Measurements from ENCODE around the gene POLR1G. TPM values are rescaled to one million over a fixed set of nuclear protein-coding genes. Genes with fewer than 3 reads are reported as not detected.
A peak's percentile ranks its signal among the peaks of the same experiment; 100 is the strongest.

The POLR1G gene
- total RNA-seq, 1 experiment from 2014 or later, result 43.4 TPM

GRCh38 chr19:45443462-45444317, 37.2 kb downstream of the POLR1G start:
- peaks cover 10% of the 10 kb centered on the region for H3K23me2 ChIP-seq (ENCODE audit: insufficient read length, low read depth, low read length, poor library complexity, severe bottlenecking)
- H3K27me3 Mint-ChIP-seq (ENCODE audit: low read depth), result peaks cover 8% of the 10 kb centered on the region; the same call in 1 of the 2 replicates
- H3K9me3 Mint-ChIP-seq, result peaks cover 0 to 3% of the 10 kb centered on the region in 2 experiments; a peak in 1 of 5 replicates
- H3K4me1 ChIP-seq (ENCODE audit: insufficient read depth, low read length), result peaks cover 2% of the 10 kb centered on the region; the same call in 1 of the 2 replicates
- no peak overlapping the region for H2BK20ac ChIP-seq (ENCODE audit: low read depth, low read length, poor library complexity, severe bottlenecking)
- H4K20me1 ChIP-seq (ENCODE audit: control insufficient read depth, insufficient read depth, insufficient read length), result no peaks in the 10 kb centered on the region
- DNase-seq, result peak; percentile 98
- no peak overlapping the region for H3K56ac ChIP-seq (ENCODE audit: insufficient read length, low read depth, low read length)
- H2AK5ac ChIP-seq (ENCODE audit: insufficient read length, low read length), result no peak overlapping the region
- H2BK5ac ChIP-seq (ENCODE audit: insufficient read length, low read length), result no peak overlapping the region
- H3K4me3 Mint-ChIP-seq, result peak overlapping the region; percentile 77 to 94
- TF ChIP-seq, protein P1, sequence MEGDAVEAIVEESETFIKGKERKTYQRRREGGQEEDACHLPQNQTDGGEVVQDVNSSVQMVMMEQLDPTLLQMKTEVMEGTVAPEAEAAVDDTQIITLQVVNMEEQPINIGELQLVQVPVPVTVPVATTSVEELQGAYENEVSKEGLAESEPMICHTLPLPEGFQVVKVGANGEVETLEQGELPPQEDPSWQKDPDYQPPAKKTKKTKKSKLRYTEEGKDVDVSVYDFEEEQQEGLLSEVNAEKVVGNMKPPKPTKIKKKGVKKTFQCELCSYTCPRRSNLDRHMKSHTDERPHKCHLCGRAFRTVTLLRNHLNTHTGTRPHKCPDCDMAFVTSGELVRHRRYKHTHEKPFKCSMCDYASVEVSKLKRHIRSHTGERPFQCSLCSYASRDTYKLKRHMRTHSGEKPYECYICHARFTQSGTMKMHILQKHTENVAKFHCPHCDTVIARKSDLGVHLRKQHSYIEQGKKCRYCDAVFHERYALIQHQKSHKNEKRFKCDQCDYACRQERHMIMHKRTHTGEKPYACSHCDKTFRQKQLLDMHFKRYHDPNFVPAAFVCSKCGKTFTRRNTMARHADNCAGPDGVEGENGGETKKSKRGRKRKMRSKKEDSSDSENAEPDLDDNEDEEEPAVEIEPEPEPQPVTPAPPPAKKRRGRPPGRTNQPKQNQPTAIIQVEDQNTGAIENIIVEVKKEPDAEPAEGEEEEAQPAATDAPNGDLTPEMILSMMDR (conservative IDR thresholded peaks at IDR 0.05), result no peak
- no peaks in the 10 kb centered on the region for H3K36me3 Mint-ChIP-seq (ENCODE audit: insufficient read depth in 1 of 3, low read depth in 3 of 3)
- H3K4me2 ChIP-seq (ENCODE audit: insufficient read depth, insufficient read length, low read length), result peak overlapping the region; percentile 76
- H3K18ac ChIP-seq (ENCODE audit: insufficient read length, low read depth, low read length), result peak overlapping the region; percentile 98
- H3K79me2 ChIP-seq (ENCODE audit: insufficient read depth, low read length), result no peaks in the 10 kb centered on the region
- WGBS (ENCODE audit: extremely low coverage, insufficient read length, low lambda C conversion rate), result no CpG with 5 or more reads among the region's 49 CpGs
- H3K14ac ChIP-seq (ENCODE audit: insufficient read depth, low read length), result peak overlapping the region; percentile 99
- peak overlapping the region; percentile 89; the same call in 1 of the 2 replicates for H3K4ac ChIP-seq (ENCODE audit: low read depth, low read length)
- H3K79me1 ChIP-seq (ENCODE audit: insufficient read depth, low read depth, low read length, poor library complexity, severe bottlenecking), result no peaks in the 10 kb centered on the region
- peak overlapping the region; percentile 95 to 97 (median 97); a peak in 6 of 7 replicates for H3K27ac Mint-ChIP-seq
- no peak overlapping the region for H2AFZ ChIP-seq (ENCODE audit: low read length)
- no peak overlapping the region for H2BK15ac ChIP-seq (ENCODE audit: low read depth, low read length)
- peak overlapping the region; percentile 87 for H3K9ac ChIP-seq (ENCODE audit: extremely low read depth, insufficient read length, low read length)
- H3K9me3 ChIP-seq (ENCODE audit: control insufficient read depth, low read depth, low read length), result no peaks in the 10 kb centered on the region
- no peak overlapping the region for H4K5ac ChIP-seq (ENCODE audit: insufficient read length, low read depth, low read length)
- H4K8ac ChIP-seq (replicated peaks; ENCODE audit: insufficient read length, low read depth, low read length), result no peak overlapping the region
- H3K4me1 Mint-ChIP-seq, result peaks cover 26 to 35% of the 10 kb centered on the region in 2 experiments
- H2BK120ac ChIP-seq (ENCODE audit: low read depth, low read length, poor library complexity, severe bottlenecking), result peak overlapping the region; percentile 94
- peak overlapping the region; percentile 73 for H3K27ac ChIP-seq (ENCODE audit: insufficient read length, low read depth, low read length)
- H3K23ac ChIP-seq (ENCODE audit: insufficient read length, low read depth, low read length), result no peak overlapping the region
- no peak overlapping the region for H4K91ac ChIP-seq (ENCODE audit: insufficient read length, low read depth, low read length)
- no peaks in the 10 kb centered on the region for H3K27me3 ChIP-seq (ENCODE audit: insufficient read depth, low read length)
- peak overlapping the region; percentile 56 for H3T11ph ChIP-seq (ENCODE audit: low read length)
- peak overlapping the region; percentile 82 for H2BK12ac ChIP-seq (ENCODE audit: insufficient read length, low read depth, low read length)
